Measurements from ENCODE around the gene DDX49.
"Not testable (repeated sequence)": the region's sequence is repeated elsewhere in the genome, so short reads cannot be mapped to it uniquely, and the experiment has no call there.

The DDX49 gene

GRCh38 chr19:18896421-18896841 is 23.1 kb upstream of the DDX49 start:
- DNase-seq, result no peak

GRCh38 chr19:18897094-18898029 is 22.2 kb upstream of the DDX49 start:
- no peak for DNase-seq

- DNase-seq, result no peak
Measured at GRCh38 chr19:18898081-18898606, 21.4 kb upstream of the DDX49 start.

- no peak for DNase-seq
Measured at GRCh38 chr19:18898607-18899408, 20.7 kb upstream of the DDX49 start.

GRCh38 chr19:18899624-18900560 is 19.6 kb upstream of the DDX49 start:
- DNase-seq, result no peak

GRCh38 chr19:18900700-18901481 is 18.6 kb upstream of the DDX49 start:
- DNase-seq, result no peak

GRCh38 chr19:18901491-18901890 is 18.0 kb upstream of the DDX49 start:
- no peak for DNase-seq

GRCh38 chr19:18902519-18902918 is 17.0 kb upstream of the DDX49 start:
- not testable (repeated sequence) for DNase-seq

GRCh38 chr19:18903156-18904037 is 16.1 kb upstream of the DDX49 start:
- DNase-seq, result no peak

- DNase-seq, result no peak
Measured at GRCh38 chr19:18904334-18905057, 15.0 kb upstream of the DDX49 start.

- no peak for DNase-seq
Measured at GRCh38 chr19:18905058-18905456, 14.5 kb upstream of the DDX49 start.

GRCh38 chr19:18905513-18906236 is 13.8 kb upstream of the DDX49 start:
- DNase-seq, result no peak

- DNase-seq, result no peak
Measured at GRCh38 chr19:18906605-18907519, 12.7 kb upstream of the DDX49 start.

- DNase-seq, result no peak
Measured at GRCh38 chr19:18908917-18909619, 10.4 kb upstream of the DDX49 start.

GRCh38 chr19:18910010-18910409 is 9.5 kb upstream of the DDX49 start:
- DNase-seq, result no peak

GRCh38 chr19:18910801-18911436 is 8.6 kb upstream of the DDX49 start:
- no peak for DNase-seq

- DNase-seq, result no peak
Measured at GRCh38 chr19:18912933-18913332, 6.6 kb upstream of the DDX49 start.
